OCI-LY1 (cell line): ENCODE measurements around the gene EID2.
A peak's percentile ranks its signal among the peaks of the same experiment; 100 is the strongest.

Experiments
- H2AFZ ChIP-seq: fragments of 200-600 bp; sonication (generic), shearing (Covaris generic); 2 replicates; pipeline ENCODE4 v1.6.0; 2014; ENCODE audit warnings: antibody characterized with exemption, mild to moderate bottlenecking, low read length
- H3F3A ChIP-seq: fragments of 200-600 bp; sonication (generic), shearing (Covaris generic); 2 replicates; pipeline ENCODE4 v1.6.0; 2014; ENCODE audit warnings: mild to moderate bottlenecking, antibody characterized with exemption, low read length, moderate library complexity; ENCODE audit not compliant: insufficient read depth
- H3K27ac ChIP-seq: fragments of 200-600 bp; sonication (generic); 2 replicates; pipeline ENCODE4 v1.5.1; 2014; ENCODE audit warnings: low read length, mixed run types, mild to moderate bottlenecking, low read depth; ENCODE audit not compliant: poor library complexity, severe bottlenecking
- H3K27me3 ChIP-seq: fragments of 200-600 bp; sonication (generic); 2 replicates; pipeline ENCODE4 v1.6.0; 2014; ENCODE audit warnings: antibody characterized with exemption, mild to moderate bottlenecking, low read length, moderate library complexity; ENCODE audit not compliant: insufficient read depth
- H3K36me3 ChIP-seq: fragments of 200-600 bp; sonication (generic); 2 replicates; pipeline ENCODE4 v1.6.1; 2014; ENCODE audit warnings: mild to moderate bottlenecking, antibody characterized with exemption, low read length, moderate library complexity, mixed read lengths; ENCODE audit not compliant: insufficient read depth
- H3K4me1 ChIP-seq: fragments of 200-600 bp; sonication (generic); 2 replicates; pipeline ENCODE4 v1.5.1; 2014; ENCODE audit warnings: mild to moderate bottlenecking, low read length, moderate library complexity; ENCODE audit not compliant: insufficient read depth, severe bottlenecking
- H3K4me2 ChIP-seq: fragments of 200-600 bp; sonication (generic), shearing (Covaris generic); 2 replicates; pipeline ENCODE4 v1.6.1; 2014; ENCODE audit warnings: low read length
- H3K4me3 ChIP-seq: fragments of 200-600 bp; sonication (generic); 2 replicates; pipeline ENCODE4 v1.5.1; 2014; ENCODE audit warnings: low read length, low read depth, mild to moderate bottlenecking, mixed read lengths; ENCODE audit not compliant: poor library complexity, severe bottlenecking
- H3K79me2 ChIP-seq: fragments of 200-600 bp; shearing (Covaris generic); 2 replicates; pipeline ENCODE4 v1.6.1; 2016; ENCODE audit warnings: mixed run types, low read length, mixed read lengths; ENCODE audit not compliant: insufficient read depth
- H3K9ac ChIP-seq: fragments of 200-600 bp; sonication (generic), shearing (Covaris generic); 2 replicates; pipeline ENCODE4 v1.6.1; 2014; ENCODE audit warnings: mild to moderate bottlenecking, low read length, mixed read lengths
- H3K9me2 ChIP-seq: fragments of 200-600 bp; sonication (generic), shearing (Covaris generic); 2 replicates; pipeline ENCODE4 v1.6.1; 2014; ENCODE audit warnings: low read depth, mild to moderate bottlenecking, low read length, mixed read lengths
- H3K9me3 ChIP-seq: fragments of 200-600 bp; shearing (Covaris generic); 2 replicates; pipeline ENCODE4 v1.6.1; 2014; ENCODE audit warnings: low read length, mixed read lengths
- H4K20me1 ChIP-seq: fragments of 200-600 bp; sonication (generic), shearing (Covaris generic); 2 replicates; pipeline ENCODE4 v1.6.0; 2016; ENCODE audit warnings: mild to moderate bottlenecking, low read length; ENCODE audit not compliant: insufficient read depth
- CTCF ChIP-seq: fragments of 200-600 bp; sonication (generic), shearing (Covaris generic); IDR thresholded peaks from 2 replicates; pipeline ENCODE4 v1.5.1; 2017; ENCODE audit warnings: mild to moderate bottlenecking, antibody characterized with exemption, low read length, moderate library complexity, mixed read lengths
- EZH2 ChIP-seq: fragments of 200-600 bp; sonication (generic), shearing (Covaris generic); IDR thresholded peaks from 2 replicates; pipeline ENCODE4 v1.8.0; 2017; ENCODE audit warnings: borderline replicate concordance, mixed run types, mild to moderate bottlenecking, antibody characterized with exemption, low read length, moderate library complexity, mixed read lengths

The EID2 gene

GRCh38 chr19:39497996-39498797, 41.8 kb downstream of the EID2 start:
- Histone ChIP-seq H3K9me2 (no peaks in the 10 kb centered on the region), H3K4me2 (peak overlapping the region; percentile 84), H3K9ac (peak overlapping the region; percentile 50), H3K4me1 (peaks cover 27% of the 10 kb centered on the region), H3K27me3 (no peaks in the 10 kb centered on the region; the same call in none of the 2 replicates), H3F3A (no peaks in the 10 kb centered on the region), H4K20me1 (no peaks in the 10 kb centered on the region), H3K27ac (peak overlapping the region; percentile 65), H3K36me3 (no peaks in the 10 kb centered on the region; the same call in 1 of the 2 replicates), H3K79me2 (no peaks in the 10 kb centered on the region), H3K9me3 (no peaks in the 10 kb centered on the region), H3K4me3 (peak overlapping the region; percentile 60), H2AFZ (no peak overlapping the region)
- TF ChIP-seq EZH2, result no peak
- TF ChIP-seq CTCF, result peak; percentile 43

GRCh38 chr19:39497701-39497995, 42.3 kb downstream of the EID2 start:
- Histone ChIP-seq H3K27me3 (no peaks in the 10 kb centered on the region; the same call in none of the 2 replicates), H3K4me2 (peak overlapping the region; percentile 84), H3F3A (no peaks in the 10 kb centered on the region), H3K27ac (peak overlapping the region; percentile 65), H3K9me3 (no peaks in the 10 kb centered on the region), H2AFZ (no peak overlapping the region), H3K4me1 (peaks cover 27% of the 10 kb centered on the region), H3K9me2 (no peaks in the 10 kb centered on the region), H4K20me1 (no peaks in the 10 kb centered on the region), H3K4me3 (peak overlapping the region; percentile 60), H3K9ac (no peak overlapping the region), H3K79me2 (no peaks in the 10 kb centered on the region), H3K36me3 (no peaks in the 10 kb centered on the region; the same call in 1 of the 2 replicates)
- no peak for TF ChIP-seq EZH2
- no peak for TF ChIP-seq CTCF

GRCh38 chr19:39496063-39496462, 43.9 kb downstream of the EID2 start:
- Histone ChIP-seq H3K9me2 (no peaks in the 10 kb centered on the region), H3K27me3 (no peaks in the 10 kb centered on the region; the same call in none of the 2 replicates), H3K4me2 (no peak overlapping the region), H2AFZ (no peak overlapping the region), H3K9ac (no peak overlapping the region), H3K79me2 (no peaks in the 10 kb centered on the region), H3K36me3 (peaks cover 9% of the 10 kb centered on the region), H4K20me1 (no peaks in the 10 kb centered on the region), H3K27ac (no peak overlapping the region), H3K4me1 (peaks cover 23% of the 10 kb centered on the region), H3F3A (no peaks in the 10 kb centered on the region), H3K9me3 (no peaks in the 10 kb centered on the region), H3K4me3 (no peak overlapping the region)
- no peak for TF ChIP-seq CTCF
- TF ChIP-seq EZH2, result no peak
